HEK293T (cell line): ENCODE measurements around the gene CCDC141.

ENCODE experiments used
- BHLHE40 ChIP-seq: fragments of 450-650 bp; IDR thresholded peaks from 2 replicates; pipeline ENCODE4 v1.6.1; 2016; ENCODE audit warnings: mild to moderate bottlenecking, moderate library complexity, borderline replicate concordance
- FOXA1 ChIP-seq: fragments of 450-650 bp; IDR thresholded peaks from 2 replicates; pipeline ENCODE4 v1.6.1; 2016; ENCODE audit warnings: mild to moderate bottlenecking
- FOXM1 ChIP-seq: fragments of 450-650 bp; IDR thresholded peaks from 2 replicates; pipeline ENCODE4 v1.6.1; 2017; ENCODE audit warnings: mild to moderate bottlenecking, borderline replicate concordance
- ZNF384 ChIP-seq: fragments of 450-650 bp; IDR thresholded peaks from 2 replicates; pipeline ENCODE4 v1.6.1; 2016

- TF ChIP-seq FOXA1 (no peak), ZNF384 (no peak), BHLHE40 (no peak), FOXM1 (no peak)
These were observed 220.5 kb downstream of the CCDC141 start for GRCh38 chr2:178829299-178829960.
